NCI-H524 treated with DMSO at 0.1 percent for 48 hours (cell line): Measurements from ENCODE around the gene HES6.
A peak's percentile ranks its signal among the peaks of the same experiment; 100 is the strongest.
"Not testable (repeated sequence)": the region's sequence is repeated elsewhere in the genome, so short reads cannot be mapped to it uniquely, and the experiment has no call there.

Experiments
- DNase-seq: peaks from one replicate; lab custom pipeline; 2025; lab: John Stamatoyannopoulos, UW

The HES6 gene

GRCh38 chr2:238273433-238273832 lies 33.6 kb upstream of the HES6 start:
- DNase-seq = not testable (repeated sequence)

- no peak for DNase-seq
Measured at GRCh38 chr2:238272156-238272555, 32.3 kb upstream of the HES6 start.

- DNase-seq = not testable (repeated sequence)
Measured at GRCh38 chr2:238271686-238272085, 31.8 kb upstream of the HES6 start.

- DNase-seq = no peak
Measured at GRCh38 chr2:238271061-238271554, 31.3 kb upstream of the HES6 start.

- DNase-seq = no peak
Measured at GRCh38 chr2:238270606-238271005, 30.8 kb upstream of the HES6 start.

- DNase-seq = no peak
Measured at GRCh38 chr2:238269741-238270140, 29.9 kb upstream of the HES6 start.

GRCh38 chr2:238267884-238268680 lies 28.2 kb upstream of the HES6 start:
- no peak for DNase-seq

- no peak for DNase-seq
Measured at GRCh38 chr2:238267341-238267710, 27.5 kb upstream of the HES6 start.

- no peak for DNase-seq
Measured at GRCh38 chr2:238265605-238266004, 25.8 kb upstream of the HES6 start.

GRCh38 chr2:238264072-238264460 lies 24.2 kb upstream of the HES6 start:
- no peak for DNase-seq

GRCh38 chr2:238263204-238264071 lies 23.6 kb upstream of the HES6 start:
- no peak for DNase-seq

- no peak for DNase-seq
Measured at GRCh38 chr2:238262496-238263122, 22.8 kb upstream of the HES6 start.

- no peak for DNase-seq
Measured at GRCh38 chr2:238261718-238262375, 22.0 kb upstream of the HES6 start.

GRCh38 chr2:238260883-238261282 lies 21.0 kb upstream of the HES6 start:
- no peak for DNase-seq

GRCh38 chr2:238259061-238260020 lies 19.5 kb upstream of the HES6 start:
- DNase-seq = no peak

- no peak for DNase-seq
Measured at GRCh38 chr2:238257786-238258700, 18.2 kb upstream of the HES6 start.

GRCh38 chr2:238256594-238257104 lies 16.8 kb upstream of the HES6 start:
- DNase-seq = peak; percentile 85

GRCh38 chr2:238256111-238256510 lies 16.3 kb upstream of the HES6 start:
- no peak for DNase-seq

- no peak for DNase-seq
Measured at GRCh38 chr2:238255636-238256035, 15.8 kb upstream of the HES6 start.

- peak; percentile 70 for DNase-seq
Measured at GRCh38 chr2:238255151-238255551, 15.3 kb upstream of the HES6 start.
